ELF-1 (cell line): ENCODE data around the gene TRAPPC14.
"Not testable (repeated sequence)": the region's sequence is repeated elsewhere in the genome, so short reads cannot be mapped to it uniquely, and the experiment has no call there.

Experiments
- DNase-seq: peaks from one replicate; pipeline ENCODE4 v3.0.0-alpha.2; 2016; ENCODE audit warnings: low read depth, low spot score

Gene TRAPPC14

DNA sequence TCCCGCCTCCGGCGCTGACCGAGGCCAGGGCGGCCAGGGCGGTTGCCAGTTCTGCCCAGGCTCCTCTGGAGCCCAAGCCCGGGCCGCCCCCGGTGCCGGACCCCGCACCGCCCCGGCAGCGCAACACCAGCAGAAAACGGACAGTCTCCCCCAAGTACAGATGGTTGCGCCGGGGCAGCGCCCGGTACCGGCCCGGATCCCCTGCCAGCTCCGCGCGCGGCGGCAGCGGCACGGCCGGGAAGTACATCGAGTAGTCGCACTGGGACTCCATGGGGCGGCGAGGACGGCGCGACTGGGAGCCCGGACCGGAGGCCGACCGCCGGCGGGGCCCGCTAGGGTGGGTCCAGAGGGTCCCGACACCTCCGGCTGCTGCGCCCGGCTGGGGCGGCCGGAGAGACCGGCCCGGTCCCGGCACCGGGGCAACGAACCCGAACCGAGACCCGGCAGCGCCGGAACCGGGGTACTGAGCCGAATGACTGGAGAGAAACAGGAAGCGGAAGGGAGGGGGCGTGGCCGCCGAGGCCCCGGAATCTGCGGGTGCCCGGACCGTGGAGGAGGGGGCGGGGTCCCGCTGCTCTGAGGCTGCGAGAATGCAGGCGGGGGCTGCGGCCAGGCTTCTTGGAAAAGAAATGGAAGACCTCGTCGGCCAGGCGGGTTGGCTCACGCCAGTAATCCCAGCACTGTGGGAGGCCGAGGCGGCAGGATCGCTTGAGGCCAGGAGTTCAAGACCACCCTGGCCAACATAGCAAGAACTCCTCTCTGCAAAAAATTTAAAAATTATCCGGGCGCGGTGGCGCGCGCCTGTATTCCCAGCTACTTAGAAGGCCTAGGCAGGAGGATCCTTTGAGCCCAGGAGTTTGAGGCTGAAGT, at the start of gene TRAPPC14:
Gene TRAPPC14 (minus strand): TSS at position 495 of the 870 bp plus-strand sequence. CDS start 224 bp downstream, at position 271.
- DNase-seq, result peak; percentile 93

DNA sequence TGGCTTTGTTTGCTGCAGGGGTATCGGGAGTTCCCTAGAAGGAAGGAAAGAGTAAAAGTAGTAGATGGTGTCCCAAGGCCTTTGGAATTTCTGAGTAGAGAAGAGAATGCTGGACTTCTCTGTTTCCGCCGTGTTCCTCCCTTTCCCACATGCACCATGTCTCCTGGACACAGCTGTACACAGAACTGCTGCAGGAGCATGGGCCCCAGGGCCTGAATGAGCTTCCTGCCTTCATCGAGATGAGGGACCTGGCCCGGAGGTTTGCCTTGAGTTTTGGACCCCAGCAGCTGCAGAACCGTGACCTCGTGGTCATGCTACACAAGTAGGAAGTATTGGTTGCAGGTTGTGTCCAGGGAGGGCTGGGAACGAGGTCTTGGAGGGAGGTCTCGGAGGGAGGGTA, 45.9 kb upstream of the TRAPPC14 start:
- no peak for DNase-seq

DNA sequence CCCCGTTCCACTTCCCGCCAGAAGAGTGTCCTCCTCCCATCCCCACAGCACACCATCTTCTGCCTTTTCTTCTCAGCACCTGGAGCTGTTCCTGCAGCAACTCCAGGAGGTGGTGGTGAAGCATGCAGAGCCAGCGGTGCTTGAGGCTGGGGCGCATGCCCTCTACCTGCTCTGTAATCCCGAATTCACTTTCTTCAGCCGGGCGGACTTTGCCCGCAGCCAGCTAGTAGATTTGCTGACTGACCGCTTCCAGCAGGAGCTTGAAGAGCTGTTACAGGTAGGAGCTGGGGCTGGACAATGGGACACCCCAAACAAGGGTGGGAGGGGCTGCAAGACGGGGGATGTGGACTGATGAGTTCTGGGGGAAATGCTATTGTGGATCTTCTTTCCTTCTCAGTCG, 42.2 kb upstream of the TRAPPC14 start:
- no peak for DNase-seq

DNA sequence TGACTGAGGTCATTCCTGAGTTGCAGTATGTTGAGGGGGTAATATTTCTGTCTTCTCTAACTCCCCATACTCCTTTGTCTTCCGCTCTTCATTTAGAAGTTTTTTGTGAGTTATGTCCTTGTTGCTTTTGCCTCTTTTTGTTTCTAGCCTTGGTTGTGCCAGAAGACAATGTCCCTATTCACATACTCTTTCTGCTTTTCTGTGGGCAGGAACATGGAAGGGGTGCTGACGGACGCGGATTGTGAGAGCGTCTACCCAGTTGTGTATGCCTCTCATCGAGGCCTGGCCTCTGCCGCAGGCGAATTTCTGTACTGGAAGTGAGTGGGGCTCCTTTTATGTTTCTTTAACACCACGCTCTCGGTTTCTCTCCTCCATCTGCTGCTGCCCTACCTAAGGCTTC, 39.7 kb upstream of the TRAPPC14 start:
- no peak for DNase-seq

- DNase-seq, result not testable (repeated sequence)
Observed at GRCh38 chr7:100195901-100196322, 37.4 kb upstream of the TRAPPC14 start.

DNA sequence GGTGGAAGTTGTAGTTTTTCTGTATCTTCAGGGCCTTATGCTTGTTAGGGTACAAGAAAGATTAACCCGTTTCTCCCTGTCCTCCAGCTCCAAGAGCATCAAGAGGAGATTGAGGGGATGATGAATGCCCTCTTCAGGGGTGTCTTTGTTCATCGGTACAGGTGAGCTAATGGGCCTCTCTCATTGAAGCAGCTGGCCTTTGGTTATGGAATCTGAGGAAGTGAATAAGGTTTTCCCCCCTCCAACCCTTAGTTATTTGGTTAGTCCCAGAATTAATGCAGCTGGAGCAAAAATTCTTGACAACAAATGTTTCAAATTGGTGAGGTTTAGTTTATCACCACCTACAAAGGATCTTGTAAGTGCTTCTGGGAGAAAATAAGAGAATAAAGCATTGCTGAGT, 36.7 kb upstream of the TRAPPC14 start:
- no peak for DNase-seq

- DNase-seq, result no peak
Observed at GRCh38 chr7:100192969-100193368, 34.4 kb upstream of the TRAPPC14 start.

- not testable (repeated sequence) for DNase-seq
Observed at GRCh38 chr7:100192281-100192862, 33.8 kb upstream of the TRAPPC14 start.

DNA sequence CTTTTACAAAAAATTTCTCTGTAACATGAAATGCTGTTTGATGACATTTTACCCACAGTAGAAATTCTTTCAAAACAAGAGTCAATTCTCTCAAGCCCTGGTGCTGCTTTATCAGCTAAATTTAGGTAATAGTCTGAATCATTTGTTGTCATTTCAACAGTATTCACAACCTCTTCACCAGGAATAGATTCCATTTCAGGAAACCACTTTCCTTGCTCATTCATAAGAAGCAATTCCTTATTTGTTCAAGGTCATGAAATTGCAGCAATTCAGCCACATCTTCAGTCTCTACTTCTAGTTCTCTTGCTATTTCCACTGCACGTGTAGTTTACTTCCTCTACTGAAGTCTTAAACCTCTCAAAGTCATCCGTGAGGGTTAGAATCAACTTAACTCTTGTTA, 33.3 kb upstream of the TRAPPC14 start:
- no peak for DNase-seq

GRCh38 chr7:100190048-100190711, 31.7 kb upstream of the TRAPPC14 start:
- DNase-seq, result no peak

DNA sequence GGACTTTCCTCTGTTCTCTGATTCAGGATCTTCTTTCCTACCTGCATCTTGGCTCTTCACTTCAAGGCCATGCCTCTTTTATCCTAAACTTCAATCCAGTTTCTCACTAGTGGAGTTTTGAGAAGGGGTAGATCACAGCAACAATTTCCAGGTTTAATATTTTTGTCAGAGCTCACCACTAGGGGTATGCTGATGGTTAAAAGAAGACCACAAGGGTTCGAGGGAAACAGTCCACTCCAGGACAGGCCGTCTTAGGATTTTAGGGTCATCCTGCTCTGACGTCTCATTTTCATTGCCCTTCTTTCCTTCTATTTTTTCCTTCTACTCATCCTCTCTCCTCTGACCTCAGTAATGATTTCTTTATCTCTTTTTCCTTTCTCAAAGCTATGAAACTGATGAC, 30.5 kb upstream of the TRAPPC14 start:
- no peak for DNase-seq

DNA sequence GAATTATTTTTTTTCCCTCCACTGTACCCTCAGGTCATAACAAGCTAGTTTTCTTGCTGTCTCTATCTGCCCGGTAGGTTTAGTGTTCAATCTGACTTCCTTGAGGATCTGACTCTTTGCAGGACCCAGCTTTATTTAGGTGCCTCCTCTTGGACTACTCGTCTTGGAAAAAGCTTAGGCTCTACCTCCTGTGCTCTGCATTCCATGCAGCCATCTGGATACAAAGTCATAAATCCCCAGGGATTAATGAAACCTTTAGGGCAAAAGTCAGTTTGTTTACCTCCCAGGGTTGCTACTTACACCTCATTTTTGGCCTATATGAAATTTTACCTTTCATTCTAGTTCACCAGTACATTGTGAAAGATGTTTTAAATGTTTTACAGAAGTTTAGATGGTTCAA, 27.2 kb upstream of the TRAPPC14 start:
- no peak for DNase-seq

DNA sequence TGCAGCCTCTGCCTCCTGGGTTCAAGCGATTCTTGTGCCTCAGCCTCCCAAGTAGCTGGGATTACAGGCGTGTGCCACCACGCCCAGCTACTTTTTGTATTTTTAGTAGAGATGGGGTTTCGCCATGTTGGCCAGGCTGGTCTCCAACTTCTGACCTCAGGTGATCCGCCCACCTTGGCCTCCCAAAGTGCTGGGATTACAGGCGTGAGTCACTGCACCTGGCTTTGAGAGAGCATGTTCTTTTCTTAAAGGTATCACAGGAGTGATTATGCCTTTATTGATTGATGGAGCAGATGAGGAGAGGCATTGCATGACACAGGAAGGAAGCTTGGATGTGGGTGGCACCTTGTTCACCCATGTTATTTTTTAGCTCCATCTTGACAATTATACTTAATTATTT, 24.6 kb upstream of the TRAPPC14 start:
- DNase-seq, result not testable (repeated sequence)

- not testable (repeated sequence) for DNase-seq
Observed at GRCh38 chr7:100182616-100183015, 24.1 kb upstream of the TRAPPC14 start.

DNA sequence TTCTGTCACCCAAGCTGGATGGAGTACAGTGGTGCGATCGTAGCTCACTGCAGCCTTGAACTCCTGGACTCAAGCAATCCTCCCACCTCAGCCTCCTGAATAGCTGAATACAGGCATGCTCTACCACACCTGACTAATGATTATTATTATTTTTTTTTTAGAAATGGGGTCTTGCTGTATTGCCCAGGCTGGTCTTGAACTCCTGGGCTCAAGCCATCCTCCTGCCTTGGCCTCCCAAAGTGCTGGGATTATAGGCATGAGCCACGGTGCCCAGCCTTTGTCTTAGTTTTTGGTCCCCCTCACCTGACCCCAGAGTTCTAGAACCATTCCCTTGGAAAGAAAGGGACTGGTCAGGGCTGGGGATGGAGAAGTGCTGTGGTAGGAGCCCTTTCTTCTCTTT, 21.6 kb upstream of the TRAPPC14 start:
- DNase-seq, result not testable (repeated sequence)

GRCh38 chr7:100177045-100178001, 18.8 kb upstream of the TRAPPC14 start, which contains the start of the genes GPC2 and STAG3:
Gene GPC2, minus strand, starts transcription at chr7:100177381. Its CDS starts 182 bp downstream, at chr7:100177199.
Gene STAG3, plus strand, starts transcription at chr7:100177918. Its CDS starts 2,639 bp downstream, at chr7:100180557.
- DNase-seq, result peak; percentile 99

DNA sequence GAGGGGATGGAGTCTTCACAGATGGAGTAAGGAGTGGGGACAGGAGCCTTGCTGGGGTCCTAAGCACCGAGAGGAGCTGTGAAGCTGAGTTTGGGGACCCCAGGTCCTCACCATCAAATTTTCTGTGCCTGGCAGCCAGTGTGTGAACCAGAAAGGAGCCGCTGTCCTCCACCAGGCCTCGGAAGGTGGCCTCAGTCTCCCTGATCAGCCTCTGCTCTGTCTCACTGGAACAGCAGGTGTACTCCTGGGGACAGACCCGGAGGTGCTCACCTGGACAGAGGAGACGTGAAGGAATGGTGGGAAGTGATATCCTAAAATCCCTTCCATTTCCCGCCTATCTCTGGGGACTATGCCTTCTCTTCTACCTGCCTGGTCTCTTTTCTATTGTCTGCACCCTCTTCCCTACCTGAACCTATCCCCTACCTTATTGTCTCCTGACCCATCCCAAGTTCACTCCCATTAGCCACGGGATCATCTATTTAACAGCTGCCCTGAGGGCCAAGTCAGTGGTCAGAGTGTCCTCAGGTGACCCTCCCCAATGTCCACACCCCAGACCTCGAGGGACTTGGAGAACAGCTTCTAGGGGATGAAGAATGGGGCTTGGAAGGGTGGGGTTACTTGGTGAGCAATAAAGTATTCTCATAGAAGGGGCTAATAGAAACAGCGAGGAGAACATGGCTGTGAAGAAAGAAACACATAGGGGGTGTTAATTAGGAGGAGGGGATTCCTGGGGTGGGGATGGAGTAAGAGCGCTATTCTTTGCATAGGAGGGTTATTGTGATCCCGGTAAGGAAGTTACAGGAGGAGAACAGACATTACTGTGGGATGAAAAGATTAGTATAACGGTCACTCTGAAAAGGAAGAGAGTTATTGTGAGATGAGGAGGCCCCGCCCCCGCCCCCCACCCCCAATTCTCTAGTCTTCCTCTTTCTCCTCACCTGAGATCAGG, 17.8 kb upstream of the TRAPPC14 start:
- DNase-seq, result no peak

GRCh38 chr7:100175296-100175935, 16.9 kb upstream of the TRAPPC14 start:
- no peak for DNase-seq

- no peak for DNase-seq
Observed at GRCh38 chr7:100174582-100174981, 16.1 kb upstream of the TRAPPC14 start.
